K562 (cell line): ENCODE measurements around the gene LMTK2. TPM values are rescaled to one million over a fixed set of nuclear protein-coding genes. Genes with fewer than 3 reads are reported as not detected.

Experiments
- ATAC-seq: fragments of 200-7000 bp; cut with Tn5 transposase; 3 replicates; pipeline ENCODE4 v1.9.1; 2020; ENCODE audit warnings: moderate library complexity
- BruUV-seq: library from RNA; stranded (reverse); fragments of 400-500 nt; replicated peaks from 2 replicates; lab custom pipeline; 2021; lab: Mats Ljungman, UMichigan
- CTCF ChIA-PET: fragments of 300-600 bp; formaldehyde crosslinking; extraction: SDS; loops from one replicate; lab custom pipeline; 2021; ENCODE audit warnings: low intra/inter-chr PET ratio; lab: Yijun Ruan, JAX
- POLR2A ChIA-PET: fragments of 300-600, 350-650 bp; sonication (Branson Sonifier 250); formaldehyde crosslinking; extraction: SDS; loops from one replicate; lab custom pipeline; 2021; ENCODE audit warnings: antibody characterized with exemption, inconsistent platforms; lab: Yijun Ruan, JAX
- DNase-seq, 4 experiments: peaks; one replicate each; pipeline versions ENCODE4 v3.0.0 to v3.0.0-alpha.2; 2011 to 2018; ENCODE audit warnings: low spot score in 3 of 4, mixed read lengths in 3 of 4; ENCODE audit errors: extremely low read depth in 1 of 4
- FAIRE-seq: peaks from 2 replicates; lab custom pipeline; 2011; peaks lifted over from hg19 to GRCh38; lab: Jason Lieb, UNC
- H2AFZ ChIP-seq: 2 replicates; pipeline ENCODE4 v1.6.0; 2011; ENCODE audit warnings: low read depth, low read length, control low read depth, inconsistent platforms
- H3K27ac ChIP-seq: fragments of 200-600 bp; 3 replicates; pipeline ENCODE4 v1.8.0; 2011; ENCODE audit warnings: low read depth, mild to moderate bottlenecking, control low read depth, inconsistent platforms, low read length, moderate library complexity, mixed read lengths; ENCODE audit errors: extremely low read depth
- H3K27me3 ChIP-seq, 2 experiments: fragments of 300-600 bp in 1 of 2; 2 replicates in 1 of 2; 3 replicates in 1 of 2; pipeline versions ENCODE4 v1.6.0 to v1.8.0; 2011; ENCODE audit warnings: inconsistent platforms in 2 of 2, low read length in 2 of 2, mild to moderate bottlenecking in 1 of 2, mixed read lengths in 1 of 2, moderate library complexity in 1 of 2; ENCODE audit not compliant: control insufficient read depth in 2 of 2, insufficient read depth in 2 of 2
- H3K36me3 ChIP-seq: fragments of 300-600 bp; 3 replicates; pipeline ENCODE4 v1.8.0; 2011; ENCODE audit warnings: mild to moderate bottlenecking, low read length, inconsistent platforms; ENCODE audit not compliant: control insufficient read depth, insufficient read depth
- H3K4me1 ChIP-seq, 2 experiments: fragments of 200-600 bp in 1 of 2; replicated peaks in 1 of 2; 2 replicates in 1 of 2; 3 replicates in 1 of 2; pipeline versions ENCODE4 v1.5.1 to v1.8.0; 2011; ENCODE audit warnings: inconsistent platforms in 2 of 2, low read length in 2 of 2, mild to moderate bottlenecking in 1 of 2, mixed read lengths in 1 of 2, moderate library complexity in 1 of 2; ENCODE audit not compliant: control insufficient read depth in 2 of 2, insufficient read depth in 2 of 2
- H3K4me2 ChIP-seq: 2 replicates; pipeline ENCODE4 v1.6.1; 2011; ENCODE audit warnings: low read length, control low read depth, inconsistent platforms, mixed read lengths; ENCODE audit not compliant: insufficient read depth
- H3K4me3 ChIP-seq: fragments of 200-600 bp; sonication (generic), shearing (Covaris generic); 2 replicates; pipeline ENCODE4 v1.5.1; 2016; ENCODE audit warnings: control low read depth, inconsistent platforms
- H3K79me2 ChIP-seq: fragments of 200-600 bp; 3 replicates; pipeline ENCODE4 v1.8.0; 2011; ENCODE audit warnings: low read length, inconsistent platforms; ENCODE audit not compliant: control insufficient read depth, insufficient read depth
- H3K9ac ChIP-seq, 2 experiments: 2 replicates each; pipeline versions ENCODE4 v1.6.0 to v1.6.1; 2011; ENCODE audit warnings: low read depth in 2 of 2, low read length in 2 of 2, control low read depth in 1 of 2, inconsistent platforms in 1 of 2, mild to moderate bottlenecking in 1 of 2, mixed read lengths in 1 of 2; ENCODE audit not compliant: insufficient read depth in 1 of 2
- H3K9me1 ChIP-seq: one replicate; pipeline ENCODE4 v1.6.0; 2011; ENCODE audit warnings: inconsistent platforms, mild to moderate bottlenecking, low read length, moderate library complexity; ENCODE audit not compliant: control insufficient read depth, insufficient read depth
- H3K9me3 ChIP-seq: replicated peaks from 2 replicates; pipeline ENCODE4 v1.5.1; 2011; ENCODE audit warnings: low read depth, low read length, inconsistent platforms; ENCODE audit not compliant: control insufficient read depth, insufficient read depth
- H4K20me1 ChIP-seq: replicated peaks from 2 replicates; pipeline ENCODE4 v1.6.1; 2011; ENCODE audit warnings: low read length, inconsistent platforms, mixed read lengths; ENCODE audit not compliant: control insufficient read depth, insufficient read depth
- CSDE1 ChIP-seq, 2 experiments: fragments of 450-650 bp; IDR thresholded peaks; 2 replicates each; pipeline ENCODE4 v1.6.1; 2016; ENCODE audit warnings: mild to moderate bottlenecking in 1 of 2
- NRF1 ChIP-seq, 2 experiments: fragments of 450-650 bp; IDR thresholded peaks in 1 of 2; conservative IDR thresholded peaks in 1 of 2; 2 replicates each; pipeline ENCODE4 v1.6.1; 2014; ENCODE audit warnings: mild to moderate bottlenecking in 2 of 2
- SFPQ ChIP-seq: fragments of 200-400 bp; formaldehyde crosslinking; IDR thresholded peaks from 2 replicates; pipeline ENCODE4 v1.6.1; 2017; ENCODE audit warnings: mild to moderate bottlenecking, low read depth, low read length, moderate library complexity
- SIN3B ChIP-seq: fragments of 450-650 bp; IDR thresholded peaks from 2 replicates; pipeline ENCODE4 v1.6.1; 2017; ENCODE audit warnings: low read depth, mild to moderate bottlenecking, moderate library complexity
- SMAD3 ChIP-seq: fragments of 450-650 bp; formaldehyde crosslinking; conservative IDR thresholded peaks from 2 replicates; pipeline ENCODE4 v1.4.0; 2020; ENCODE audit warnings: mild to moderate bottlenecking
- TARDBP ChIP-seq: fragments of 450-650 bp; IDR thresholded peaks from 2 replicates; pipeline ENCODE4 v1.6.1; 2016
- THRB ChIP-seq: fragments of 450-650 bp; formaldehyde crosslinking; conservative IDR thresholded peaks from 2 replicates; pipeline ENCODE4 v1.4.0; 2022; ENCODE audit warnings: mild to moderate bottlenecking, missing genetic modification characterization
- ZBTB43 ChIP-seq: sonication (generic); formaldehyde crosslinking; IDR thresholded peaks from 2 replicates; pipeline ENCODE4 v1.8.0; 2023; ENCODE audit warnings: mild to moderate bottlenecking, missing genetic modification reagents
- ZC3H11A ChIP-seq: IDR thresholded peaks from 2 replicates; pipeline ENCODE4 v1.6.1; 2012; ENCODE audit warnings: low read depth, low read length, improper control_type of control experiment
- ZFX ChIP-seq: sonication (generic); formaldehyde crosslinking; IDR thresholded peaks from 2 replicates; pipeline ENCODE4 v1.8.0; 2022; ENCODE audit warnings: mild to moderate bottlenecking, missing genetic modification reagents, moderate library complexity
- WGBS: fragments of 100-300 bp; shearing (Covaris generic); methylation state at CpG from one replicate; pipeline ENCODE4 v1.1.6; 2016; ENCODE audit warnings: low coverage, mixed read lengths; ENCODE audit not compliant: insufficient coverage; ENCODE audit errors: missing lambda C conversion rate; 5-methylcytosine and 5-hydroxymethylcytosine counted together
- in situ Hi-C: fragments of 300-500 bp; cut with MboI; formaldehyde crosslinking; loops from 4 replicates; pipeline ENCODE4 v1.15.0; 2018; ENCODE audit warnings: inconsistent platforms, mixed read lengths
- intact Hi-C: fragments of 100-400 bp; cut with micrococcal nuclease; formaldehyde crosslinking; loops from 2 replicates; pipeline ENCODE4 v1.14.2; 2022
- polyA plus RNA-seq, 8 experiments: library from polyadenylated mRNA; depleted of rRNA in 4 of 8; stranded (reverse) in 5 of 8; unstranded in 3 of 8; fragments of >200 nt; fragmentation: Nextera tagmentation in 2 of 8; fragmentation: Illumina TruSeq in 1 of 8; extraction: Ambion mirVana in 2 of 8; extraction: Trizol in 1 of 8; gene quantifications; 2 replicates each; pipeline versions ENCODE4 v1.2.1 to v1.2.3, GENCODE V29; 2011 to 2014; ENCODE audit warnings: inconsistent platforms in 1 of 8, missing spikeins in 1 of 8
- total RNA-seq, 7 experiments: library from RNA; depleted of rRNA in 6 of 7; stranded (reverse); fragments of >200 nt in 6 of 7; fragmentation: Illumina TruSeq in 2 of 7; extraction: Trizol in 2 of 7; gene quantifications; 2 replicates each; pipeline versions ENCODE4 v1.2.1 to v1.2.3, GENCODE V29; 2011 to 2021; ENCODE audit warnings: low replicate concordance in 1 of 7

LMTK2 gene
- total and polyA plus RNA-seq, 9 of the 15 experiments (the other 6 are each of a cell fraction or from before 2014, with no cell fraction given) = 0.78 to 16.4 (median 6.3) TPM

- Histone ChIP-seq H3K4me3 (no peak overlapping the region), H3K27ac (no peak overlapping the region), H3K27me3 (peaks cover 3 to 50% of the 10 kb centered on the region in 2 experiments; a peak in 4 of 5 replicates), H3K9me1 (no peaks in the 10 kb centered on the region), H3K79me2 (no peaks in the 10 kb centered on the region), H4K20me1 (no peaks in the 10 kb centered on the region), H2AFZ (no peak overlapping the region), H3K4me2 (no peak overlapping the region), H3K9me3 (no peaks in the 10 kb centered on the region), H3K4me1 (peaks cover 0 to 39% of the 10 kb centered on the region in 2 experiments; a peak in 1 of 5 replicates), H3K9ac (no peak overlapping the region), H3K36me3 (no peaks in the 10 kb centered on the region)
- DNase-seq (no peak), ATAC-seq (no peak), FAIRE-seq (no peak)
- no TSS peak for BruUV-seq
- ChIA-PET POLR2A (no interaction called here), CTCF (no interaction called here)
- TF ChIP-seq NRF1 (conservative IDR thresholded peaks at IDR 0.05 in 1 of 2, IDR thresholded peaks at IDR 0.05 in 1 of 2) (no peak), SMAD3 (CRISPR knock-in tag) (no peak), TARDBP (no peak), ZC3H11A (no peak), CSDE1 (IDR thresholded peaks at IDR 0.05) (no peak), SFPQ (no peak), THRB (CRISPR knock-in tag) (no peak), ZFX (CRISPR knock-in tag) (no peak), SIN3B (no peak), ZBTB43 (CRISPR knock-in tag) (no peak)
- intact Hi-C loops = no loop called here
- in situ Hi-C loops = no loop called here
- WGBS = 43% methylated on average over 20 of the region's 21 CpGs
Measured at GRCh38 chr7:98224701-98225181, 118.1 kb downstream of the LMTK2 start.
